Mesendoderm (in vitro differentiated cells): Measurements from ENCODE around the gene LGR6.

Experiments used
- DNase-seq: peaks from one replicate; pipeline ENCODE4 v3.0.0; 2013
- H2AK5ac ChIP-seq: 2 replicates; pipeline ENCODE4 v1.6.1; 2013; ENCODE audit warnings: low read length, inconsistent platforms
- H2BK120ac ChIP-seq: 2 replicates; pipeline ENCODE4 v1.6.1; 2013; ENCODE audit warnings: low read depth, mild to moderate bottlenecking, low read length, moderate library complexity, mixed read lengths
- H2BK15ac ChIP-seq: replicated peaks from 2 replicates; pipeline ENCODE4 v1.6.1; 2013; ENCODE audit warnings: low read depth, mild to moderate bottlenecking, moderate library complexity
- H2BK5ac ChIP-seq: 2 replicates; pipeline ENCODE4 v1.6.1; 2013; ENCODE audit warnings: low read length, inconsistent platforms
- H3K18ac ChIP-seq: 2 replicates; pipeline ENCODE4 v1.6.1; 2013; ENCODE audit warnings: mild to moderate bottlenecking, low read length, mixed read lengths
- H3K23ac ChIP-seq: one replicate; pipeline ENCODE4 v1.6.1; 2013; ENCODE audit warnings: low read length
- H3K27ac ChIP-seq: 2 replicates; pipeline ENCODE4 v1.5.1; 2013; ENCODE audit warnings: low read depth, mild to moderate bottlenecking, inconsistent platforms, low read length, moderate library complexity
- H3K27me3 ChIP-seq: 2 replicates; pipeline ENCODE4 v1.6.1; 2013; ENCODE audit warnings: low read length, control low read depth, mild to moderate bottlenecking, inconsistent platforms; ENCODE audit not compliant: insufficient read depth, poor library complexity
- H3K36me3 ChIP-seq: 2 replicates; pipeline ENCODE4 v1.6.1; 2013; ENCODE audit warnings: low read length, inconsistent platforms; ENCODE audit not compliant: control insufficient read depth, insufficient read depth
- H3K4ac ChIP-seq: one replicate; pipeline ENCODE4 v1.6.1; 2013; ENCODE audit warnings: low read depth, mild to moderate bottlenecking, low read length, moderate library complexity
- H3K4me1 ChIP-seq: 2 replicates; pipeline ENCODE4 v1.6.1; 2013; ENCODE audit warnings: low read depth, low read length, inconsistent platforms; ENCODE audit not compliant: control insufficient read depth
- H3K4me2 ChIP-seq: 2 replicates; pipeline ENCODE4 v1.6.1; 2013; ENCODE audit warnings: low read length
- H3K4me3 ChIP-seq: 2 replicates; pipeline ENCODE4 v1.5.1; 2013; ENCODE audit warnings: mild to moderate bottlenecking, low read length
- H3K56ac ChIP-seq: one replicate; pipeline ENCODE4 v1.6.1; 2013; ENCODE audit warnings: low read length
- H3K79me1 ChIP-seq: 2 replicates; pipeline ENCODE4 v1.6.1; 2013; ENCODE audit warnings: low read length, inconsistent platforms
- H3K79me2 ChIP-seq: 2 replicates; pipeline ENCODE4 v1.6.1; 2013; ENCODE audit warnings: mild to moderate bottlenecking, low read length; ENCODE audit not compliant: control insufficient read depth, insufficient read depth
- H3K9ac ChIP-seq: 2 replicates; pipeline ENCODE4 v1.6.1; 2013; ENCODE audit warnings: low read length, inconsistent platforms
- H4K5ac ChIP-seq: one replicate; pipeline ENCODE4 v1.6.1; 2013; ENCODE audit warnings: low read length
- H4K8ac ChIP-seq: one replicate; pipeline ENCODE4 v1.6.1; 2013; ENCODE audit warnings: low read depth, mild to moderate bottlenecking, control low read depth, low read length, moderate library complexity
- WGBS: extraction: QIAGEN DNeasy Blood & Tissue Kit; methylation state at CpG from one replicate; pipeline ENCODE4 v1.1.7; 2013; ENCODE audit warnings: low lambda C conversion rate, missing lambda C conversion rate; ENCODE audit not compliant: insufficient coverage; ENCODE audit errors: extremely low coverage; 5-methylcytosine and 5-hydroxymethylcytosine counted together

Gene LGR6

GRCh38 chr1:202291961-202292712 lies 98.5 kb downstream of the LGR6 start:
- no peaks in the 10 kb centered on the region for H3K36me3 ChIP-seq
- no peak overlapping the region for H3K4ac ChIP-seq
- no peaks in the 10 kb centered on the region for H3K79me2 ChIP-seq
- H3K56ac ChIP-seq: no peak overlapping the region
- H3K18ac ChIP-seq: no peak overlapping the region
- no peak overlapping the region for H4K5ac ChIP-seq
- no peak overlapping the region for H2BK15ac ChIP-seq
- H3K4me1 ChIP-seq: no peaks in the 10 kb centered on the region
- H3K23ac ChIP-seq: no peak overlapping the region
- H4K8ac ChIP-seq: no peak overlapping the region
- H3K4me3 ChIP-seq: no peak overlapping the region
- no peak overlapping the region for H2BK120ac ChIP-seq
- no peak for DNase-seq
- H2BK5ac ChIP-seq: no peak overlapping the region
- H3K27ac ChIP-seq: no peak overlapping the region
- H3K4me2 ChIP-seq: no peak overlapping the region
- no peak overlapping the region for H2AK5ac ChIP-seq
- H3K27me3 ChIP-seq: no peaks in the 10 kb centered on the region
- H3K79me1 ChIP-seq: no peaks in the 10 kb centered on the region
- no peak overlapping the region for H3K9ac ChIP-seq
- no CpG with 5 or more reads among the region's 5 CpGs for WGBS

GRCh38 chr1:202292773-202293172 lies 99.2 kb downstream of the LGR6 start:
- no peak for DNase-seq
- no peak overlapping the region for H3K27ac ChIP-seq
- no CpG with 5 or more reads among the region's 1 CpG for WGBS

GRCh38 chr1:202293569-202293968 lies 100.0 kb downstream of the LGR6 start:
- Histone ChIP-seq H3K4me1 (no peaks in the 10 kb centered on the region), H3K18ac (no peak overlapping the region), H3K27ac (no peak overlapping the region), H2BK15ac (no peak overlapping the region), H3K23ac (no peak overlapping the region), H3K4me3 (no peak overlapping the region), H4K8ac (no peak overlapping the region), H3K4ac (no peak overlapping the region), H3K56ac (no peak overlapping the region), H3K9ac (no peak overlapping the region), H3K27me3 (no peaks in the 10 kb centered on the region), H3K36me3 (no peaks in the 10 kb centered on the region), H4K5ac (no peak overlapping the region), H2AK5ac (no peak overlapping the region), H3K4me2 (no peak overlapping the region), H2BK5ac (no peak overlapping the region), H2BK120ac (no peak overlapping the region), H3K79me1 (no peaks in the 10 kb centered on the region), H3K79me2 (no peaks in the 10 kb centered on the region)
- no CpG with 5 or more reads among the region's 4 CpGs for WGBS
- DNase-seq: no peak

More at GRCh38 chr1:202292773-202293172, 99.2 kb downstream of the LGR6 start:
- Histone ChIP-seq H4K8ac (no peak overlapping the region), H2BK120ac (no peak overlapping the region), H2BK5ac (no peak overlapping the region), H3K4me2 (no peak overlapping the region), H3K79me1 (no peaks in the 10 kb centered on the region), H3K4me1 (no peaks in the 10 kb centered on the region), H3K79me2 (no peaks in the 10 kb centered on the region), H3K36me3 (no peaks in the 10 kb centered on the region), H3K4me3 (no peak overlapping the region), H3K9ac (no peak overlapping the region), H3K23ac (no peak overlapping the region), H2AK5ac (no peak overlapping the region), H3K18ac (no peak overlapping the region), H3K27me3 (no peaks in the 10 kb centered on the region), H4K5ac (no peak overlapping the region), H3K56ac (no peak overlapping the region), H3K4ac (no peak overlapping the region), H2BK15ac (no peak overlapping the region)

GRCh38 chr1:202302166-202302565 lies 108.6 kb downstream of the LGR6 start:
- H3K36me3 ChIP-seq: no peaks in the 10 kb centered on the region
- H3K79me2 ChIP-seq: no peaks in the 10 kb centered on the region
- H3K23ac ChIP-seq: no peak overlapping the region
- H4K5ac ChIP-seq: no peak overlapping the region
- no CpG with 5 or more reads among the region's 9 CpGs for WGBS
- no peak overlapping the region for H3K27ac ChIP-seq
- no peaks in the 10 kb centered on the region for H3K79me1 ChIP-seq
- H2BK5ac ChIP-seq: no peak overlapping the region
- no peak overlapping the region for H3K4ac ChIP-seq
- H3K27me3 ChIP-seq: no peaks in the 10 kb centered on the region
- DNase-seq: no peak
- H2BK15ac ChIP-seq: no peak overlapping the region
- no peak overlapping the region for H2AK5ac ChIP-seq
- H3K4me2 ChIP-seq: no peak overlapping the region
- no peak overlapping the region for H3K4me3 ChIP-seq
- H3K4me1 ChIP-seq: no peaks in the 10 kb centered on the region
- no peak overlapping the region for H3K56ac ChIP-seq
- H4K8ac ChIP-seq: no peak overlapping the region
- H3K9ac ChIP-seq: no peak overlapping the region
- no peak overlapping the region for H2BK120ac ChIP-seq
- no peak overlapping the region for H3K18ac ChIP-seq

GRCh38 chr1:202304375-202304774 lies 110.8 kb downstream of the LGR6 start:
- Histone ChIP-seq H4K8ac (no peak overlapping the region), H3K27me3 (no peaks in the 10 kb centered on the region), H3K4me3 (no peak overlapping the region), H2AK5ac (no peak overlapping the region), H3K4ac (no peak overlapping the region), H4K5ac (no peak overlapping the region), H3K4me2 (no peak overlapping the region), H2BK120ac (no peak overlapping the region), H2BK5ac (no peak overlapping the region), H3K23ac (no peak overlapping the region), H3K18ac (no peak overlapping the region), H3K79me2 (no peaks in the 10 kb centered on the region), H3K4me1 (no peaks in the 10 kb centered on the region), H3K27ac (no peak overlapping the region), H3K9ac (no peak overlapping the region), H3K56ac (no peak overlapping the region), H3K36me3 (no peaks in the 10 kb centered on the region), H3K79me1 (no peaks in the 10 kb centered on the region), H2BK15ac (no peak overlapping the region)
- DNase-seq: no peak
- WGBS: no CpG with 5 or more reads among the region's 9 CpGs

- no peaks in the 10 kb centered on the region for H3K79me2 ChIP-seq
- no peak overlapping the region for H2BK15ac ChIP-seq
- H2BK120ac ChIP-seq: no peak overlapping the region
- no peak overlapping the region for H3K27ac ChIP-seq
- no peak overlapping the region for H3K4me2 ChIP-seq
- no peak overlapping the region for H2BK5ac ChIP-seq
- H2AK5ac ChIP-seq: no peak overlapping the region
- H3K23ac ChIP-seq: no peak overlapping the region
- DNase-seq: no peak
- H3K27me3 ChIP-seq: no peaks in the 10 kb centered on the region
- H3K79me1 ChIP-seq: no peaks in the 10 kb centered on the region
- no peak overlapping the region for H4K8ac ChIP-seq
- no CpG with 5 or more reads among the region's 1 CpG for WGBS
- no peak overlapping the region for H3K4me3 ChIP-seq
- H4K5ac ChIP-seq: no peak overlapping the region
- no peak overlapping the region for H3K56ac ChIP-seq
- H3K4me1 ChIP-seq: no peaks in the 10 kb centered on the region
- no peaks in the 10 kb centered on the region for H3K36me3 ChIP-seq
- H3K18ac ChIP-seq: no peak overlapping the region
- no peak overlapping the region for H3K4ac ChIP-seq
- H3K9ac ChIP-seq: no peak overlapping the region
These were observed 111.6 kb downstream of the LGR6 start for GRCh38 chr1:202305168-202305567.
